HG02938 (cell line): Measurements from ENCODE around the gene LDB3.

ENCODE experiments used
- ATAC-seq: cut with Tn5 transposase; IDR thresholded peaks from one replicate; pipeline ENCODE4 v1.9.1; 2021; ENCODE audit warnings: mild to moderate bottlenecking, moderate library complexity; ENCODE audit not compliant: unreplicated experiment

Gene LDB3

DNA sequence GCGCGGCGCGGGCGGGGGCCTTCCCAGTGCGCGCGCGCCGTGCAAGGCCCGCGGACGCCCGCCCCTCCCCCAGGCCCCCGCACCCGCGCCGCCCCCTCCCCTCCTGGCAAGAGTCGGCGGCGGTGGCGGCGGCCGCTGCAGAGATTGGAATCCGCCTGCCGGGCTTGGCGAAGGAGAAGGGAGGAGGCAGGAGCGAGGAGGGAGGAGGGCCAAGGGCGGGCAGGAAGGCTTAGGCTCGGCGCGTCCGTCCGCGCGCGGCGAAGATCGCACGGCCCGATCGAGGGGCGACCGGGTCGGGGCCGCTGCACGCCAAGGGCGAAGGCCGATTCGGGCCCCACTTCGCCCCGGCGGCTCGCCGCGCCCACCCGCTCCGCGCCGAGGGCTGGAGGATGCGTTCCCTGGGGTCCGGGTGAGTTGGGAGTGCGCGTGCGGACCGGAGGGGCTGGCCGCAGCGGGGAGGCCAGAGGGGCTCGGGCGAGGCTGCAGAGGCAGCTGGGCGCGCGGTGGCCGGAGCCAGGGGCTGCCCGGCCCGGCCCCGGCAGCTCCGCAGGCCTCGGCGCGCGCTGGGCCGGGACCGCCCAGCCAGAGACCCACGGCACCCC is 88.3 kb downstream of the LDB3 start, which contains the start of gene BMPR1A:
TSS of gene BMPR1A (plus strand) at position 109 of the 602 bp plus-strand sequence. CDS start 119,400 bp downstream, outside the sequence.
- ATAC-seq: peak; percentile 39

- no peak for ATAC-seq
Measured at GRCh38 chr10:86757113-86757972, 89.0 kb downstream of the LDB3 start.

DNA sequence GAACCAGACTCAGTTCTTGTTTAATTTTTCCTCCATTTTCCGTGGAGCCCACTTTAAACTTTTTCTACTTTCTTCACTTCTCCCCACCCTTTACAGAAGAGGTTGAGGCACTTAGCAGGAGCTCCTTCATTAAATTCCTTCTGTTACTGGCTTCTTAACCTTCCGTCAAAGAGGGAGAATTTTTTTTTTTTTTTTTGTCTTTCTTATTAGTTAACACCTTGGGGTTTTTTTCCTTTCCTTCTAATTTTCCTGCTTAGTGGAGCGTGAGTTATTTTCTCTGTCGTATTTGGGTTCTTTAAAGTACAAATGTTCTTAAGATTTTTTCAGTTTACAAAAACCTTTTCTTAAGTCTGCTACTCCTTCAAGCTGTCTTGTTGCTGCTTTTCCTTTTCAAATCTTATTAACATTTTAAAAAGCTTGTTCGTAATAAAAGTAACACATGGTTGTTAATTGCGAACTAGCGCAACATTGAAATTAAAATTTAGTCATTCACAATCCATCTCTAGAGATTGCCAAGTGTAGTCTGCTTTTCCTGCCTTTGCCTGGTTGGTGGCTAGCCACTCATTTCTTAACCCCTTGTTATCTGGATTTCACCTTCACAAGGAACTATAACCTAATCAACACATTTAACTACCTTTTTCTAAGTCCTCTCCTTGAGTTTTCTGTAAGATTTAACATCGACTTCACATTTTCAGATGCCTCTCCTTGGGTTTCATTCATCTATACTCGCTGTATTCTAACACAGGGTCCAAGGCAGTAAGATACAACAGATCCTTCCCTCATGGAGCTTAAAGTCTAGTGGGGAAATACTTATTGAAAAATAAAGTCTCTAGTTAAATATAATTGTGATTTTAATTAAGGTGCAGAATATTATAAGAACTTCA is 90.1 kb downstream of the LDB3 start:
- ATAC-seq: no peak

DNA sequence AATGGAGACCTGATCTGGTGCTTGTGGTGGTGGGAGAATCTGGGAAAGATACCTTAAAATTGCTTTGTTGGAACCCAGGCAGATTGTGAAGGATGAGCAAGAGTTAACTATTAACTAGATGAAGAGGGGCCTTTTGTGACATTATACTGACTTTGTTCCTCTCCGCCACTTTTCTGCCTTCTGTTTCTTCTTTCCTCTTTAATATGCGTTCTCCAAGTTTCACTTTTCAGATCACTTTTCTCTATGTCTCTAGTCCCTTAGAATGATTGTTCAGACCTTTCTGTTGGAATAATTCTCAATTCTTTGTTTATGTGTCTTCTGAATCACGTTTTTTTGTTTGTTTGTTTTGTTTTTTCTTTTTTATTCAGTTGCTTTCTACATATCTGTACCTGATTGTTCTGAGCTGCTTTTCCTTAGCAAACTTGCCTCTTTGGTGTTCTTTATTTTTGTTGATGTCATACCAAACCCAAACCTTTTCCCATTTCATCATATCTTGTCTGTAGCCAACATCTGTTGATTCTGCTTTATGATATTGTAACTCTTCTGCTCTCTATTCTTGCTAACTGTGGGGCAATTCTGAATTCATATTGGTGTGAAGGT is 90.9 kb downstream of the LDB3 start:
- ATAC-seq: no peak

- no peak for ATAC-seq
Measured at GRCh38 chr10:86763404-86763803, 95.1 kb downstream of the LDB3 start.

- ATAC-seq: no peak
Measured at GRCh38 chr10:86765548-86765947, 97.2 kb downstream of the LDB3 start.

- ATAC-seq: no peak
Measured at GRCh38 chr10:86768412-86769062, 100.2 kb downstream of the LDB3 start.

DNA sequence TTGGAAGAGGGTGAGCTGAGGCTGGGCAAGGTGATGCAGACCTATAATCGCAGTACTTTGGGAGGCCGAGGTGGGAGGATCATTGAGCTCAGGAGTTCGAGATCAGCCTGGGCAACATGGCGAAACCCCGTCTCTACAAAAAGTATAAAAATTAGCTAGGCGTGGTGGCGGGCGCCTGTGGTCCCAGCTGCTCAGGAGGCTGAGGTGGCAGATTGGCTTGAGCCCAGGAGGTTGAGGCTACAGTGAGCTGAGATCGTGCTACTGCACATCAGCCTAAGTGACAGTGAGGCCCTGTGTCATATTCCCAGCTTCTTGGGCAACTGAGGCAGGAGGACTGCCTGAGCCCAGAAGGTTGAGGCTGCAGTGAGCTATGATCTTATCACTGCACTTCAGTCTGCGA is 101.7 kb downstream of the LDB3 start:
- ATAC-seq: no peak

- ATAC-seq: no peak
Measured at GRCh38 chr10:86770412-86770960, 102.2 kb downstream of the LDB3 start.

- ATAC-seq: no peak
Measured at GRCh38 chr10:86773498-86773897, 105.2 kb downstream of the LDB3 start.

- ATAC-seq: peak; percentile 62
Measured at GRCh38 chr10:86775056-86775869, 107.0 kb downstream of the LDB3 start.

DNA sequence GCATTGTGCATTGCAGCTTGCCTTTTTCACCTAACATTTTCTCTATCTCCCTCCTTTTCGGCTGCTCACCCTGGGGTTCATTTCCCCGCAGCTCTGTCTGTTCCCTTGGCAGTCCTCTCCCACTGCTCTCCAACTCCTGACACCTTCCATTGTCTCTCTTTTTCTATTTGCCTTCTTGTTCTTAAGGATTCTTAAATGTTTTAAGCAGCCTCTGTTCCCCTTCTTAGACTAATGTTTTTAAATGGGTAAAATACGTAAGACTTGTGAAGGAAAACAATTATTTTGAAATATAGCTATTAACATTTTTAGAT is 107.5 kb downstream of the LDB3 start:
- no peak for ATAC-seq

- ATAC-seq: no peak
Measured at GRCh38 chr10:86779220-86780017, 111.1 kb downstream of the LDB3 start.

- ATAC-seq: no peak
Measured at GRCh38 chr10:86782701-86783418, 114.5 kb downstream of the LDB3 start.

GRCh38 chr10:86785037-86785436 is 116.7 kb downstream of the LDB3 start:
- ATAC-seq: no peak
